ENCODE results near the gene TTC32.

The TTC32 gene

GRCh38 chr2:19848029-19848750 is 53.6 kb downstream of the TTC32 start:
- no peak for DNase-seq

- no peak for DNase-seq
Measured at GRCh38 chr2:19847486-19847885, 54.3 kb downstream of the TTC32 start.

All from MV-4-11 (cell line).